Measurements from ENCODE around the gene HIPK3.

GRCh38 chr11:33402066-33402465 lies 144.9 kb downstream of the HIPK3 start:
- no peak for TF ChIP-seq CTCF (IDR thresholded peaks at IDR 0.05 in 4 of 5, conservative IDR thresholded peaks at IDR 0.05 in 1 of 5)
- TF ChIP-seq POLR2A (IDR thresholded peaks at IDR 0.05) = no peak

All from gastrocnemius medialis (tissue), 4 donors.